ENCODE measurements around the gene RABEP1. TPM values are rescaled to one million over a fixed set of nuclear protein-coding genes. Genes with fewer than 3 reads are reported as not detected.
"Not testable (repeated sequence)": the region's sequence is repeated elsewhere in the genome, so short reads cannot be mapped to it uniquely, and the experiment has no call there.

RABEP1 gene
- total and polyA plus RNA-seq, 3 experiments from 2014 or later, result 44.4 to 64.0 (median 60.9) TPM

GRCh38 chr17:5239769-5240168, 42.3 kb upstream of the RABEP1 start:
- H3K4me1 Mint-ChIP-seq, result peaks cover 51 to 67% (median 57%) of the 10 kb centered on the region in 3 donors
- peaks cover 48% of the 10 kb centered on the region for H3K4me1 ChIP-seq (ENCODE audit: insufficient read depth, low read length)
- H3K9me3 Mint-ChIP-seq; DNase-seq; H3K27ac ChIP-seq (ENCODE audit: low read depth, low read length); H3K36me3 Mint-ChIP-seq; H3K4me3 ChIP-seq (ENCODE audit: low read length); H3K27me3 ChIP-seq (ENCODE audit: insufficient read depth, low read length, poor library complexity, severe bottlenecking); H3K27me3 Mint-ChIP-seq; H3K9me3 ChIP-seq (ENCODE audit: low read length); H3K36me3 ChIP-seq (ENCODE audit: insufficient read depth, low read length); H3K4me3 Mint-ChIP-seq: not testable (repeated sequence)
- ChIA-PET CTCF (interaction anchor here (1.2 kb wide), 1 partner anchor 9 kb away, joined by 6 read pairs; no protein-coding TSS in a partner anchor), POLR2A (interaction anchor here (0.6 kb wide), 1 partner anchor 19 kb away, joined by 5 read pairs; no protein-coding TSS in a partner anchor)
- peak overlapping the region in 4 of 8 donors; percentile 23 to 83 (median 59) for H3K27ac Mint-ChIP-seq

- peak in 2 of 5 donors; percentile 56 to 66 for DNase-seq
- H3K9me3 ChIP-seq (ENCODE audit: low read length), result no peaks in the 10 kb centered on the region
- H3K9me3 Mint-ChIP-seq, result peaks cover 0 to 6% (median 0%) of the 10 kb centered on the region in 5 donors
- H3K4me1 Mint-ChIP-seq, result peaks cover 42 to 58% (median 51%) of the 10 kb centered on the region in 3 donors
- peak overlapping the region; percentile 13 for H3K27ac ChIP-seq (ENCODE audit: low read depth, low read length)
- H3K27me3 ChIP-seq (ENCODE audit: insufficient read depth, low read length, poor library complexity, severe bottlenecking), result no peaks in the 10 kb centered on the region
- peak overlapping the region; percentile 87 to 99 (median 97) for H3K27ac Mint-ChIP-seq
- peak overlapping the region; percentile 44 for H3K4me3 ChIP-seq (ENCODE audit: low read length)
- peaks cover 46% of the 10 kb centered on the region for H3K4me1 ChIP-seq (ENCODE audit: insufficient read depth, low read length)
- H3K36me3 ChIP-seq (ENCODE audit: insufficient read depth, low read length), result no peaks in the 10 kb centered on the region
- H3K4me3 Mint-ChIP-seq, result peak overlapping the region; percentile 15 to 94 (median 84)
- H3K36me3 Mint-ChIP-seq, result peaks cover 0 to 2% (median 0%) of the 10 kb centered on the region in 3 donors
- POLR2A ChIA-PET, result interaction anchor here (0.6 to 1.7 kb wide), 2 partner anchors 15 to 293 kb away, joined by 4 to 9 read pairs; no protein-coding TSS in a partner anchor
- CTCF ChIA-PET, result interaction anchor here (0.9 to 1.1 kb wide), 2 partner anchors 15 to 21 kb away, joined by 3 read pairs; no protein-coding TSS in a partner anchor
- H3K27me3 Mint-ChIP-seq, result no peaks in the 10 kb centered on the region
These were observed 40.0 kb upstream of the RABEP1 start for GRCh38 chr17:5241861-5242671.

- H3K27ac ChIP-seq (ENCODE audit: low read depth, low read length), result no peak overlapping the region
- peak overlapping the region in 2 of 8 donors; percentile 9 to 17 for H3K27ac Mint-ChIP-seq
- CTCF ChIA-PET, result interaction anchor here (1.5 kb wide), 1 partner anchor 8 kb away, joined by 6 read pairs; no protein-coding TSS in a partner anchor
- peaks cover 8% of the 10 kb centered on the region for H3K4me1 ChIP-seq (ENCODE audit: insufficient read depth, low read length)
- H3K9me3 ChIP-seq (ENCODE audit: low read length), result no peaks in the 10 kb centered on the region
- peaks cover 0 to 1% (median 0%) of the 10 kb centered on the region in 3 donors for H3K36me3 Mint-ChIP-seq
- peaks cover 0 to 6% (median 0%) of the 10 kb centered on the region in 5 donors for H3K9me3 Mint-ChIP-seq
- H3K27me3 ChIP-seq (ENCODE audit: insufficient read depth, low read length, poor library complexity, severe bottlenecking), result no peaks in the 10 kb centered on the region
- POLR2A ChIA-PET, result no interaction called here
- no peak overlapping the region for H3K4me3 Mint-ChIP-seq
- no peaks in the 10 kb centered on the region for H3K36me3 ChIP-seq (ENCODE audit: insufficient read depth, low read length)
- H3K4me1 Mint-ChIP-seq, result peaks cover 15 to 22% (median 19%) of the 10 kb centered on the region in 3 donors
- H3K4me3 ChIP-seq (ENCODE audit: low read length), result no peak overlapping the region
- H3K27me3 Mint-ChIP-seq, result peaks cover 0 to 4% of the 10 kb centered on the region in 2 donors
- DNase-seq, result no peak
These were observed 34.5 kb upstream of the RABEP1 start for GRCh38 chr17:5247621-5248020.

- peaks cover 8 to 13% (median 10%) of the 10 kb centered on the region in 3 donors for H3K4me1 Mint-ChIP-seq
- H3K9me3 Mint-ChIP-seq, result peaks cover 0 to 2% (median 0%) of the 10 kb centered on the region in 5 donors
- POLR2A ChIA-PET, result interaction anchor here (0.5 kb wide), 1 partner anchor 21 kb away, joined by 4 read pairs; no protein-coding TSS in a partner anchor
- Histone ChIP-seq H3K27ac (ENCODE audit: low read depth, low read length) (no peak overlapping the region), H3K4me1 (ENCODE audit: insufficient read depth, low read length) (no peaks in the 10 kb centered on the region), H3K36me3 (ENCODE audit: insufficient read depth, low read length) (no peaks in the 10 kb centered on the region), H3K4me3 (ENCODE audit: low read length) (no peak overlapping the region), H3K27me3 (ENCODE audit: insufficient read depth, low read length, poor library complexity, severe bottlenecking) (no peaks in the 10 kb centered on the region), H3K9me3 (ENCODE audit: low read length) (no peaks in the 10 kb centered on the region)
- H3K36me3 Mint-ChIP-seq, result peaks cover 0 to 1% (median 0%) of the 10 kb centered on the region in 3 donors
- peak in 1 of 5 donors; percentile 23 for DNase-seq
- H3K27ac Mint-ChIP-seq, result peak overlapping the region in 2 of 8 donors; percentile 9 to 34
- H3K4me3 Mint-ChIP-seq, result peak overlapping the region in 1 of 7 donors; percentile 29
- H3K27me3 Mint-ChIP-seq, result peaks cover 0 to 4% of the 10 kb centered on the region in 2 donors
- CTCF ChIA-PET, result interaction anchor here (0.7 to 1.8 kb wide), 4 partner anchors 10 to 194 kb away, joined by 3 to 6 read pairs (median 4); partner anchors contain the start of gene ZNF594
These were observed 33.1 kb upstream of the RABEP1 start for GRCh38 chr17:5248821-5249479.

GRCh38 chr17:5249615-5250014, 32.5 kb upstream of the RABEP1 start:
- H3K4me3 Mint-ChIP-seq, result peak overlapping the region in 3 of 7 donors; percentile 3 to 29 (median 9)
- CTCF ChIA-PET, result interaction anchor here (0.7 to 1.8 kb wide), 5 partner anchors 52 to 236 kb away, joined by 3 to 5 read pairs (median 3); partner anchors contain the start of genes DERL2 and ZNF594
- POLR2A ChIA-PET, result no interaction called here
- peak; percentile 40 to 76 (median 55) for DNase-seq
- Histone ChIP-seq H3K27me3 (ENCODE audit: insufficient read depth, low read length, poor library complexity, severe bottlenecking) (no peaks in the 10 kb centered on the region), H3K9me3 (ENCODE audit: low read length) (no peaks in the 10 kb centered on the region), H3K4me3 (ENCODE audit: low read length) (no peak overlapping the region), H3K4me1 (ENCODE audit: insufficient read depth, low read length) (no peaks in the 10 kb centered on the region), H3K27ac (ENCODE audit: low read depth, low read length) (no peak overlapping the region), H3K36me3 (ENCODE audit: insufficient read depth, low read length) (no peaks in the 10 kb centered on the region)
- peaks cover 0 to 2% (median 0%) of the 10 kb centered on the region in 5 donors for H3K9me3 Mint-ChIP-seq
- peaks cover 0 to 1% (median 0%) of the 10 kb centered on the region in 3 donors for H3K36me3 Mint-ChIP-seq
- H3K27me3 Mint-ChIP-seq, result peaks cover 0 to 4% of the 10 kb centered on the region in 2 donors
- peaks cover 6 to 10% (median 9%) of the 10 kb centered on the region in 3 donors for H3K4me1 Mint-ChIP-seq
- H3K27ac Mint-ChIP-seq, result peak overlapping the region in 3 of 8 donors; percentile 17 to 63 (median 20)

- Mint-ChIP-seq H3K27ac (peak overlapping the region in 1 of 8 donors; percentile 42), H3K9me3 (no peaks in the 10 kb centered on the region), H3K36me3 (peaks cover 0 to 1% (median 0%) of the 10 kb centered on the region in 3 donors), H3K27me3 (peaks cover 0 to 4% of the 10 kb centered on the region in 2 donors), H3K4me1 (peaks cover 14% of the 10 kb centered on the region in 3 donors), H3K4me3 (no peak overlapping the region)
- no peaks in the 10 kb centered on the region for H3K36me3 ChIP-seq (ENCODE audit: insufficient read depth, low read length)
- ChIA-PET CTCF (interaction anchor here (0.9 to 1.3 kb wide), 3 partner anchors 11 to 185 kb away, joined by 3 read pairs; no protein-coding TSS in a partner anchor), POLR2A (no interaction called here)
- no peak overlapping the region for H3K4me3 ChIP-seq (ENCODE audit: low read length)
- no peaks in the 10 kb centered on the region for H3K9me3 ChIP-seq (ENCODE audit: low read length)
- no peaks in the 10 kb centered on the region for H3K27me3 ChIP-seq (ENCODE audit: insufficient read depth, low read length, poor library complexity, severe bottlenecking)
- peaks cover 7% of the 10 kb centered on the region for H3K4me1 ChIP-seq (ENCODE audit: insufficient read depth, low read length)
- DNase-seq, result no peak
- H3K27ac ChIP-seq (ENCODE audit: low read depth, low read length), result no peak overlapping the region
These were observed 27.7 kb upstream of the RABEP1 start for GRCh38 chr17:5254414-5254813.

- Mint-ChIP-seq H3K27me3 (no peaks in the 10 kb centered on the region), H3K27ac (peak overlapping the region in 3 of 8 donors; percentile 5 to 33 (median 8)), H3K36me3 (no peaks in the 10 kb centered on the region), H3K9me3 (no peaks in the 10 kb centered on the region), H3K4me1 (peaks cover 8 to 10% (median 9%) of the 10 kb centered on the region in 3 donors), H3K4me3 (peak overlapping the region in 1 of 7 donors; percentile 48)
- Histone ChIP-seq H3K36me3 (ENCODE audit: insufficient read depth, low read length) (no peaks in the 10 kb centered on the region), H3K27ac (ENCODE audit: low read depth, low read length) (no peak overlapping the region), H3K27me3 (ENCODE audit: insufficient read depth, low read length, poor library complexity, severe bottlenecking) (no peaks in the 10 kb centered on the region), H3K4me3 (ENCODE audit: low read length) (no peak overlapping the region), H3K4me1 (ENCODE audit: insufficient read depth, low read length) (peaks cover 7% of the 10 kb centered on the region), H3K9me3 (ENCODE audit: low read length) (no peaks in the 10 kb centered on the region)
- no peak for DNase-seq
- ChIA-PET CTCF (interaction anchor here (0.9 to 1.1 kb wide), 2 partner anchors 11 to 34 kb away, joined by 3 read pairs; no protein-coding TSS in a partner anchor), POLR2A (interaction anchor here (1.1 kb wide), 1 partner anchor 28 kb away, joined by 4 read pairs; no protein-coding TSS in a partner anchor)
These were observed 27.1 kb upstream of the RABEP1 start for GRCh38 chr17:5254903-5255521.
